GM12878 (cell line): Measurements from ENCODE around the gene FAM3B.

Source experiments
- BACH1 ChIP-seq: fragments of 450-650 bp; IDR thresholded peaks from 2 replicates; pipeline ENCODE4 v1.6.1; 2017; ENCODE audit warnings: mild to moderate bottlenecking, borderline replicate concordance
- CBX5 ChIP-seq: sonication (generic); IDR thresholded peaks from 2 replicates; pipeline ENCODE4 v1.6.1; 2016; ENCODE audit warnings: low read depth, moderate library complexity, mild to moderate bottlenecking, inconsistent platforms
- CEBPB ChIP-seq, 2 experiments: fragments of 150-350 bp in 1 of 2; IDR thresholded peaks; 2 replicates each; pipeline ENCODE4 v1.6.1; 2012 to 2014; ENCODE audit warnings: low read depth in 2 of 2, low read length in 2 of 2, borderline replicate concordance in 1 of 2, inconsistent platforms in 1 of 2
- CTCF ChIP-seq, 3 experiments: IDR thresholded peaks in 2 of 3; conservative IDR thresholded peaks in 1 of 3; 2 replicates each; pipeline ENCODE4 v1.5.1; 2011; ENCODE audit warnings: low read depth in 3 of 3, low read length in 3 of 3, mild to moderate bottlenecking in 3 of 3, control low read depth in 2 of 3, moderate library complexity in 2 of 3, inconsistent platforms in 1 of 3, mixed read lengths in 1 of 3; ENCODE audit not compliant: control insufficient read depth in 2 of 3, insufficient read depth in 1 of 3; ENCODE audit errors: extremely low read depth in 1 of 3
- EZH2 ChIP-seq: IDR thresholded peaks from 2 replicates; pipeline ENCODE4 v1.6.1; 2012; ENCODE audit warnings: low read depth, mild to moderate bottlenecking, control low read depth, inconsistent platforms, low read length, borderline replicate concordance; ENCODE audit not compliant: control insufficient read depth
- HSF1 ChIP-seq: fragments of 150-350 bp; IDR thresholded peaks from 2 replicates; pipeline ENCODE4 v1.6.1; 2014; ENCODE audit warnings: mild to moderate bottlenecking, low read depth, low read length
- JUNB ChIP-seq: IDR thresholded peaks from 2 replicates; pipeline ENCODE4 v1.6.1; 2016; ENCODE audit warnings: antibody characterized with exemption, mild to moderate bottlenecking
- JUND ChIP-seq: IDR thresholded peaks from 2 replicates; pipeline ENCODE4 v1.6.1; 2012; ENCODE audit warnings: low read depth, mild to moderate bottlenecking, low read length, improper control_type of control experiment, moderate library complexity
- KDM1A ChIP-seq: fragments of 200-600 bp; sonication (generic); IDR thresholded peaks from 2 replicates; pipeline ENCODE4 v1.6.1; 2016; ENCODE audit warnings: borderline replicate concordance
- PBX3 ChIP-seq: IDR thresholded peaks from 2 replicates; pipeline ENCODE4 v1.6.1; 2011; ENCODE audit warnings: mild to moderate bottlenecking, low read depth, low read length, moderate library complexity; ENCODE audit not compliant: insufficient replicate concordance
- PRDM15 ChIP-seq: fragments of 450-650 bp; formaldehyde crosslinking; IDR thresholded peaks from 2 replicates; pipeline ENCODE4 v1.4.0; 2020; ENCODE audit warnings: mild to moderate bottlenecking, moderate library complexity
- REST ChIP-seq: IDR thresholded peaks from 2 replicates; pipeline ENCODE4 v1.6.1; 2012; ENCODE audit warnings: mild to moderate bottlenecking, low read depth, low read length
- SMC3 ChIP-seq: IDR thresholded peaks from 2 replicates; pipeline ENCODE4 v1.6.1; 2011; ENCODE audit warnings: low read length, improper control_type of control experiment, borderline replicate concordance
- TAF1 ChIP-seq: IDR thresholded peaks from 2 replicates; pipeline ENCODE4 v1.6.1; 2011; ENCODE audit warnings: mild to moderate bottlenecking, low read depth, low read length, borderline replicate concordance

- no peak for TF ChIP-seq HSF1
- no peak for TF ChIP-seq CEBPB (IDR thresholded peaks at IDR 0.05; ENCODE audit: borderline replicate concordance in 1 of 2, low read depth in 2 of 2, low read length in 2 of 2)
- no peak for TF ChIP-seq EZH2
- TF ChIP-seq PRDM15 (CRISPR knock-in tag), result no peak
- no peak for TF ChIP-seq BACH1
- no peak for TF ChIP-seq CBX5
- no peak for TF ChIP-seq JUNB
- TF ChIP-seq CTCF (IDR thresholded peaks at IDR 0.05 in 2 of 3, conservative IDR thresholded peaks at IDR 0.05 in 1 of 3; ENCODE audit: control insufficient read depth in 2 of 3, extremely low read depth in 1 of 3, insufficient read depth in 1 of 3, low read depth in 3 of 3, low read length in 3 of 3), result no peak
- TF ChIP-seq SMC3, result no peak
- no peak for TF ChIP-seq JUND
- no peak for TF ChIP-seq TAF1
- no peak for TF ChIP-seq PBX3
- TF ChIP-seq REST, result no peak
- TF ChIP-seq KDM1A, result no peak
Observed at GRCh38 chr21:41367301-41367944, 50.8 kb downstream of the FAM3B start.
